GM10248 (cell line): ENCODE data around the gene ACO2.
A peak's percentile ranks its signal among the peaks of the same experiment; 100 is the strongest.
"Not testable (repeated sequence)": the region's sequence is repeated elsewhere in the genome, so short reads cannot be mapped to it uniquely, and the experiment has no call there.

Source experiments
- CTCF ChIA-PET: fragments of 300-600 bp; sonication (Branson Sonifier 250); formaldehyde crosslinking; extraction: SDS; loops from one replicate; lab custom pipeline; 2021; ENCODE audit warnings: antibody characterized with exemption; lab: Yijun Ruan, JAX
- POLR2A ChIA-PET: fragments of 350-650 bp; sonication (Branson Sonifier 250); formaldehyde crosslinking; extraction: SDS; loops from one replicate; lab custom pipeline; 2020; ENCODE audit warnings: antibody characterized with exemption; lab: Yijun Ruan, JAX
- DNase-seq: peaks from one replicate; pipeline ENCODE4 v3.0.0; 2012; ENCODE audit errors: extremely low spot score
- CTCF ChIP-seq: IDR thresholded peaks from 2 replicates; pipeline ENCODE4 v1.5.1; 2012; ENCODE audit warnings: mild to moderate bottlenecking, low read depth; ENCODE audit errors: extremely low read depth, missing control alignments, control extremely low read depth

The ACO2 gene

GRCh38 chr22:41435560-41435959, 33.4 kb upstream of the ACO2 start:
- DNase-seq: peak; percentile 7
- ChIA-PET CTCF (interaction anchor here (1.3 kb wide), 2 partner anchors 8 to 32 kb away, joined by 3 to 4 read pairs; no protein-coding TSS in a partner anchor), POLR2A (interaction anchor here (0.7 kb wide), 1 partner anchor 9 kb away, joined by 3 read pairs; no protein-coding TSS in a partner anchor)
- TF ChIP-seq CTCF: no peak

- ChIA-PET POLR2A (interaction anchor here (0.7 to 1.5 kb wide), 3 partner anchors 9 to 25 kb away, joined by 3 to 12 read pairs (median 8); partner anchors contain the start of gene TOB2), CTCF (interaction anchor here (0.8 to 1.3 kb wide), 3 partner anchors 9 to 32 kb away, joined by 3 to 4 read pairs (median 3); no protein-coding TSS in a partner anchor)
- DNase-seq: no peak
- TF ChIP-seq CTCF: no peak
These were observed 32.4 kb upstream of the ACO2 start for GRCh38 chr22:41436322-41437113.

GRCh38 chr22:41437198-41437597, 31.7 kb upstream of the ACO2 start:
- ChIA-PET POLR2A (interaction anchor here (1.3 to 1.5 kb wide), 2 partner anchors 9 to 26 kb away, joined by 8 to 12 read pairs; partner anchors contain the start of gene TOB2), CTCF (interaction anchor here (0.8 to 1.0 kb wide), 3 partner anchors 26 to 88 kb away, joined by 3 read pairs; no protein-coding TSS in a partner anchor)
- DNase-seq: no peak
- TF ChIP-seq CTCF: no peak

- CTCF ChIA-PET, DNase-seq, POLR2A ChIA-PET: not testable (repeated sequence)
These were observed 28.4 kb upstream of the ACO2 start for GRCh38 chr22:41440511-41440910.

GRCh38 chr22:41442240-41442792, 26.6 kb upstream of the ACO2 start:
- ChIA-PET POLR2A (interaction anchor here (0.9 kb wide), 1 partner anchor 36 kb away, joined by 3 read pairs; no protein-coding TSS in a partner anchor), CTCF (interaction anchor here (0.8 to 1.6 kb wide), 3 partner anchors 14 to 38 kb away, joined by 3 to 4 read pairs (median 3); no protein-coding TSS in a partner anchor)
- no peak for DNase-seq
- TF ChIP-seq CTCF: no peak

GRCh38 chr22:41444360-41445128, 24.4 kb upstream of the ACO2 start:
- POLR2A ChIA-PET: interaction anchor here (0.7 to 2.6 kb wide), 9 partner anchors 9 to 177 kb away, joined by 3 to 42 read pairs (median 3); partner anchors contain the start of genes ACO2, DESI1, PHF5A and TEF
- TF ChIP-seq CTCF: no peak
- peak; percentile 88 for DNase-seq
- CTCF ChIA-PET: interaction anchor here (1.2 to 1.6 kb wide), 3 partner anchors 41 to 99 kb away, joined by 4 to 5 read pairs (median 4); no protein-coding TSS in a partner anchor
